ENCODE measurements around the gene KRT14. TPM values are rescaled to one million over a fixed set of nuclear protein-coding genes. Genes with fewer than 3 reads are reported as not detected.

KRT14 gene
- total RNA-seq, 2 experiments from 2014 or later, result 0.82 TPM; not detected in 1

- Histone ChIP-seq H3K36me3 (ENCODE audit: insufficient read depth, low read length) (no peaks in the 10 kb centered on the region), H3K9me2 (ENCODE audit: insufficient read depth, low read length) (no peaks in the 10 kb centered on the region), H3K4me2 (ENCODE audit: low read length) (no peak overlapping the region), H4K20me1 (ENCODE audit: insufficient read depth, low read length) (no peaks in the 10 kb centered on the region), H3K79me2 (ENCODE audit: insufficient read depth, low read depth, low read length) (no peaks in the 10 kb centered on the region), H3K27ac (ENCODE audit: low read depth, low read length, poor library complexity, severe bottlenecking) (no peak overlapping the region), H3K4me3 (ENCODE audit: low read depth, low read length, poor library complexity, severe bottlenecking) (no peak overlapping the region), H2AFZ (ENCODE audit: low read length) (no peak overlapping the region), H3K9me3 (ENCODE audit: low read length) (no peaks in the 10 kb centered on the region), H3K4me1 (ENCODE audit: insufficient read depth, low read length, poor library complexity, severe bottlenecking) (no peaks in the 10 kb centered on the region)
- no peak for DNase-seq (ENCODE audit: low spot score)
- no TSS peak for BruUV-seq (replicated peaks)
- intact Hi-C loops (cut with micrococcal nuclease; ENCODE audit: unreplicated experiment), result no loop called here
- no peak for TF ChIP-seq CTCF (conservative IDR thresholded peaks at IDR 0.05; ENCODE audit: low read length)
- ChIA-PET CTCF (ENCODE audit: unreplicated experiment) (no interaction called here), POLR2A (no interaction called here)
Measured at GRCh38 chr17:41575336-41575735, 11.4 kb downstream of the KRT14 start.

DNA sequence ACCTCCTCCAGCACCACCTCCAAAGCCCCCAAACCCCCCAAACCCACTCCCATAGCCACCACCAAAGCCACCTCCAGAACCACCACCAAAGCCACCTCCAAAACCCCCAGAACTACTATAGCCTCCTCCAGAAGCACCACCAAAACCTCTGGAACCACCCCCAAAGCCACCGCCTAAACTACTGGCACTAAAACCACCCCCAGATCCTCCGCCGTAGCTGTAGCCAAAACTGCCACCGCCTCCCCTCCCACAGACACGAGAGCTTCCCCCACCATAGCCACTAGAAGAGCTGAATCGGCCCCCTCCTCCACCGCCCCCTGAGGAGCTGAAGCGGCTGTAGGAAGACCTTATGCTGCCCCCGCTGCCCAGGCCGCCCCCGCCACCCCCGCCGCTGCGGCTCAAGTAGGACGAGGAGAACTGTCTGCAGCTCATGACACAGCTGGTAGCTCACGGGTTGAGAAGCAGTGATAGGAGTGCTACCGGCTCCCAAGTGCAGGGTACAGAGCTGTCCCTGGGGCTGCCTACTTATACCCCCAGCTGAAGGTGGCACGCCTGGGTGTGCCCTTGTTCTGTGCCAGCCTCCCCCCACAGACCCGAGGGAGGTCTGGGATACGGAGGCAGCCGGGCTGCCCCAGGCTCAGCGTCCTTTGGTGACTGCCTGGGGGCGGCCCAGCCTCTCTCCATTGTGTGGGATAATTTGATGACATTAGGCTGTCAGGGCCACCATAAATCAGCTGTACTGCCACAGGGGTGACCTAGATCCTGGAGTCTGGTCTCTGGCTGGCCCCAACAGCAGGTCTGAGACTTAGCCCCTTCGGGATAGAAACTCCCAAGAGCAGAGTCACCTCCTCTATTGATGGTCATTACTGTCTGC is 14.9 kb downstream of the KRT14 start, which contains the start of gene KRT9:
KRT9 (minus strand) TSS at position 499 of the 874 bp plus-strand sequence; CDS start at position 432, 67 bp downstream.
- Histone ChIP-seq H3K79me2 (ENCODE audit: insufficient read depth, low read depth, low read length) (no peaks in the 10 kb centered on the region), H3K4me3 (ENCODE audit: low read depth, low read length, poor library complexity, severe bottlenecking) (no peak within 1 kb of the TSS), H3K36me3 (ENCODE audit: insufficient read depth, low read length) (no peaks in the 10 kb centered on the region), H4K20me1 (ENCODE audit: insufficient read depth, low read length) (no peaks in the 10 kb centered on the region), H2AFZ (ENCODE audit: low read length) (no peak within 1 kb of the TSS), H3K9me2 (ENCODE audit: insufficient read depth, low read length) (no peaks in the 10 kb centered on the region), H3K9me3 (ENCODE audit: low read length) (no peaks in the 10 kb centered on the region), H3K27ac (ENCODE audit: low read depth, low read length, poor library complexity, severe bottlenecking) (no peak within 1 kb of the TSS), H3K4me2 (ENCODE audit: low read length) (no peak within 1 kb of the TSS), H3K4me1 (ENCODE audit: insufficient read depth, low read length, poor library complexity, severe bottlenecking) (no peaks in the 10 kb centered on the region)
- DNase-seq (ENCODE audit: low spot score), result no peak
- CTCF ChIA-PET (ENCODE audit: unreplicated experiment), result no interaction called here
- intact Hi-C loops (cut with micrococcal nuclease; ENCODE audit: unreplicated experiment), result no loop called here
- TF ChIP-seq CTCF (conservative IDR thresholded peaks at IDR 0.05; ENCODE audit: low read length) (no peak), EZH2phosphoT487 (IDR thresholded peaks at IDR 0.05; ENCODE audit: borderline replicate concordance, low read depth, low read length) (no peak)
- no TSS peak for BruUV-seq (replicated peaks)
- POLR2A ChIA-PET, result no interaction called here

DNA sequence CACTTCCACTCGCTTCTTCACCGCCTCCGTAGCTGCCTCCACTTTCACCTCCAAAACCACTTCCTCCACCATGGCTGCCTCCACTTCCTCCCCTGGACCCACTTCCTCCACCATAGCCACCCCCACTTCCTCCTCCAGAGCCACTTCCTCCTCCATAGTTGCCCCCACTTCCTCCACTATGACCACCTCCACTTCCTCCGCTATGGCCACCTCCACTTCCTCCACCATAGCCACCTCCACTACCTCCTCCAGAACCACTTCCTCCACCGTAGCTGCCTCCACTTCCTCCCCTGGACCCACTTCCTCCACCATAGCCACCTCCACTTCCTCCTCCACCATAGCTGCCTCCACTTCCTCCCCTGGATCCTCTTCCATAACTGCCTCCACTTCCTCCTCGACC is 19.4 kb downstream of the KRT14 start:
- Histone ChIP-seq H3K4me2 (ENCODE audit: low read length) (no peak overlapping the region), H3K4me1 (ENCODE audit: insufficient read depth, low read length, poor library complexity, severe bottlenecking) (no peaks in the 10 kb centered on the region), H4K20me1 (ENCODE audit: insufficient read depth, low read length) (no peaks in the 10 kb centered on the region), H3K27ac (ENCODE audit: low read depth, low read length, poor library complexity, severe bottlenecking) (no peak overlapping the region), H3K9me2 (ENCODE audit: insufficient read depth, low read length) (no peaks in the 10 kb centered on the region), H3K9me3 (ENCODE audit: low read length) (no peaks in the 10 kb centered on the region), H3K36me3 (ENCODE audit: insufficient read depth, low read length) (no peaks in the 10 kb centered on the region), H3K79me2 (ENCODE audit: insufficient read depth, low read depth, low read length) (no peaks in the 10 kb centered on the region), H2AFZ (ENCODE audit: low read length) (no peak overlapping the region), H3K4me3 (ENCODE audit: low read depth, low read length, poor library complexity, severe bottlenecking) (no peak overlapping the region)
- ChIA-PET POLR2A (no interaction called here), CTCF (ENCODE audit: unreplicated experiment) (no interaction called here)
- no peak for DNase-seq (ENCODE audit: low spot score)
- no TSS peak for BruUV-seq (replicated peaks)
- intact Hi-C loops (cut with micrococcal nuclease; ENCODE audit: unreplicated experiment), result no loop called here
- no peak for TF ChIP-seq EZH2phosphoT487 (IDR thresholded peaks at IDR 0.05; ENCODE audit: borderline replicate concordance, low read depth, low read length)
- no peak for TF ChIP-seq CTCF (conservative IDR thresholded peaks at IDR 0.05; ENCODE audit: low read length)
